HEK293 (cell line): ENCODE measurements around the gene FSHR.

Experiments used
- CTCF ChIA-PET: fragments of 350-600 bp; formaldehyde crosslinking; extraction: SDS; loops from one replicate; lab custom pipeline; 2021; ENCODE audit warnings: antibody characterized with exemption; lab: Yijun Ruan, JAX
- POLR2A ChIA-PET: fragments of 300-600 bp; formaldehyde crosslinking; extraction: SDS; loops from one replicate; lab custom pipeline; 2020; ENCODE audit warnings: antibody characterized with exemption, inconsistent platforms; lab: Yijun Ruan, JAX
- H3K27ac ChIP-seq: fragments of 200-500 bp; sonication (Bioruptor generic); 2 replicates; pipeline ENCODE4 v1.5.1; 2014; ENCODE audit warnings: low read depth, low read length, control low read depth, inconsistent platforms; ENCODE audit errors: extremely low read depth
- H3K36me3 ChIP-seq, 2 experiments: fragments of 200-500 bp in 1 of 2; sonication (Bioruptor generic) in 1 of 2; 1 replicate in 1 of 2; 2 replicates in 1 of 2; pipeline ENCODE4 v1.5.1; 2014 to 2017; ENCODE audit warnings: inconsistent platforms in 2 of 2, low read length in 2 of 2; ENCODE audit not compliant: control insufficient read depth in 2 of 2, insufficient read depth in 1 of 2
- H3K4me1 ChIP-seq: fragments of 200-500 bp; sonication (Bioruptor generic); 2 replicates; pipeline ENCODE4 v1.5.1; 2014; ENCODE audit warnings: mild to moderate bottlenecking, low read length, inconsistent platforms; ENCODE audit not compliant: control insufficient read depth, insufficient read depth
- H3K4me3 ChIP-seq: 2 replicates; pipeline ENCODE4 v1.5.1; 2011; ENCODE audit warnings: low read depth, mild to moderate bottlenecking, control low read depth, low read length, moderate library complexity
- H3K9me3 ChIP-seq: fragments of 200-500 bp; sonication (Bioruptor generic); 2 replicates; pipeline ENCODE4 v1.5.1; 2014; ENCODE audit warnings: low read depth, low read length, inconsistent platforms; ENCODE audit not compliant: control insufficient read depth, insufficient read depth
- BCL11A ChIP-seq: fragments of 450-650 bp; formaldehyde crosslinking; IDR thresholded peaks from 2 replicates; pipeline ENCODE4 v1.5.1; 2016; ENCODE audit warnings: low read depth, missing biosample characterization, missing genetic modification characterization
- MYNN ChIP-seq: fragments of 450-650 bp; formaldehyde crosslinking; IDR thresholded peaks from 2 replicates; pipeline ENCODE4 v1.5.1; 2016; ENCODE audit warnings: missing biosample characterization, missing genetic modification characterization, borderline replicate concordance
- PRDM10 ChIP-seq: fragments of 450-650 bp; formaldehyde crosslinking; IDR thresholded peaks from 2 replicates; pipeline ENCODE4 v1.5.1; 2016; ENCODE audit warnings: missing biosample characterization, missing genetic modification characterization
- RBAK ChIP-seq: fragments of 450-650 bp; formaldehyde crosslinking; IDR thresholded peaks from 2 replicates; pipeline ENCODE4 v1.5.1; 2016; ENCODE audit warnings: missing biosample characterization, missing genetic modification characterization
- REPIN1 ChIP-seq: fragments of 450-650 bp; formaldehyde crosslinking; IDR thresholded peaks from 2 replicates; pipeline ENCODE4 v1.5.1; 2017; ENCODE audit warnings: missing biosample characterization, missing genetic modification characterization, low read depth
- YY2 ChIP-seq: fragments of 450-650 bp; formaldehyde crosslinking; IDR thresholded peaks from 2 replicates; pipeline ENCODE4 v1.5.1; 2016; ENCODE audit warnings: missing biosample characterization, missing genetic modification characterization
- ZEB2 ChIP-seq: fragments of 450-650 bp; formaldehyde crosslinking; IDR thresholded peaks from 2 replicates; pipeline ENCODE4 v1.5.1; 2016; ENCODE audit warnings: missing biosample characterization, missing genetic modification characterization
- ZFHX2 ChIP-seq: fragments of 450-650 bp; formaldehyde crosslinking; conservative IDR thresholded peaks from 2 replicates; pipeline ENCODE4 v1.5.1; 2016; ENCODE audit warnings: missing biosample characterization, missing genetic modification characterization
- ZNF16 ChIP-seq: fragments of 450-650 bp; formaldehyde crosslinking; IDR thresholded peaks from 2 replicates; pipeline ENCODE4 v1.5.1; 2016; ENCODE audit warnings: low read depth, missing biosample characterization, missing genetic modification characterization
- ZNF2 ChIP-seq: fragments of 450-650 bp; formaldehyde crosslinking; IDR thresholded peaks from 2 replicates; pipeline ENCODE4 v1.5.1; 2016; ENCODE audit warnings: missing biosample characterization, missing genetic modification characterization
- ZNF221 ChIP-seq: fragments of 450-650 bp; formaldehyde crosslinking; IDR thresholded peaks from 2 replicates; pipeline ENCODE4 v1.5.1; 2017; ENCODE audit warnings: missing biosample characterization, missing genetic modification characterization, borderline replicate concordance
- ZNF248 ChIP-seq: fragments of 450-650 bp; formaldehyde crosslinking; IDR thresholded peaks from 2 replicates; pipeline ENCODE4 v1.5.1; 2017; ENCODE audit warnings: missing biosample characterization, missing genetic modification characterization
- ZNF280D ChIP-seq: fragments of 450-650 bp; formaldehyde crosslinking; IDR thresholded peaks from 2 replicates; pipeline ENCODE4 v1.5.1; 2016; ENCODE audit warnings: missing biosample characterization, missing genetic modification characterization
- ZNF473 ChIP-seq: fragments of 450-650 bp; formaldehyde crosslinking; IDR thresholded peaks from 2 replicates; pipeline ENCODE4 v1.5.1; 2017; ENCODE audit warnings: missing biosample characterization, missing genetic modification characterization
- ZNF544 ChIP-seq: fragments of 450-650 bp; formaldehyde crosslinking; IDR thresholded peaks from 2 replicates; pipeline ENCODE4 v1.5.0; 2017; ENCODE audit warnings: missing biosample characterization, missing genetic modification characterization
- ZNF548 ChIP-seq: fragments of 450-650 bp; formaldehyde crosslinking; IDR thresholded peaks from 2 replicates; pipeline ENCODE4 v1.5.1; 2016; ENCODE audit warnings: missing biosample characterization, missing genetic modification characterization
- ZNF580 ChIP-seq: fragments of 450-650 bp; formaldehyde crosslinking; IDR thresholded peaks from 2 replicates; pipeline ENCODE4 v1.5.1; 2016; ENCODE audit warnings: missing biosample characterization, missing genetic modification characterization
- ZNF585B ChIP-seq: fragments of 450-650 bp; formaldehyde crosslinking; IDR thresholded peaks from 2 replicates; pipeline ENCODE4 v1.5.1; 2016; ENCODE audit warnings: missing biosample characterization, missing genetic modification characterization
- ZNF600 ChIP-seq: fragments of 450-650 bp; formaldehyde crosslinking; IDR thresholded peaks from 2 replicates; pipeline ENCODE4 v1.5.1; 2016; ENCODE audit warnings: missing biosample characterization, missing genetic modification characterization
- ZNF658 ChIP-seq: fragments of 450-650 bp; formaldehyde crosslinking; IDR thresholded peaks from 2 replicates; pipeline ENCODE4; 2016; ENCODE audit warnings: missing biosample characterization, missing genetic modification characterization
- ZNF677 ChIP-seq: fragments of 450-650 bp; IDR thresholded peaks from 2 replicates; pipeline ENCODE4 v1.5.0; 2018; ENCODE audit warnings: missing biosample characterization, mild to moderate bottlenecking, missing genetic modification characterization, moderate library complexity
- ZNF747 ChIP-seq: fragments of 450-650 bp; formaldehyde crosslinking; IDR thresholded peaks from 2 replicates; pipeline ENCODE4 v1.5.1; 2016; ENCODE audit warnings: missing biosample characterization, missing genetic modification characterization
- ZNF843 ChIP-seq: fragments of 450-650 bp; formaldehyde crosslinking; IDR thresholded peaks from 2 replicates; pipeline ENCODE4 v1.5.1; 2016; ENCODE audit warnings: missing biosample characterization, missing genetic modification characterization
- ZSCAN18 ChIP-seq: fragments of 450-650 bp; formaldehyde crosslinking; IDR thresholded peaks from 2 replicates; pipeline ENCODE4 v1.5.1; 2016; ENCODE audit warnings: missing biosample characterization, missing genetic modification characterization

The FSHR gene

GRCh38 chr2:49175831-49176230 is 21.5 kb upstream of the FSHR start:
- no peak for TF ChIP-seq ZFHX2 (tag by site-specific recombination)
- TF ChIP-seq ZNF544, result no peak
- no peak for TF ChIP-seq ZNF221 (tag by site-specific recombination)
- TF ChIP-seq REPIN1, result no peak
- TF ChIP-seq MYNN (tag by site-specific recombination), result no peak
- no peak for TF ChIP-seq ZNF280D
- TF ChIP-seq ZNF600 (tag by site-specific recombination), result no peak
- TF ChIP-seq BCL11A, result no peak
- no peak for TF ChIP-seq ZNF580 (tag by site-specific recombination)
- TF ChIP-seq ZNF747 (tag by site-specific recombination), result no peak
- no peak for TF ChIP-seq RBAK (tag by site-specific recombination)
- no peak for TF ChIP-seq ZNF677 (tag by site-specific recombination)
- TF ChIP-seq ZNF658 (tag by site-specific recombination), result no peak
- TF ChIP-seq ZSCAN18 (tag by site-specific recombination), result no peak
- no peak for TF ChIP-seq ZEB2 (tag by site-specific recombination)
- no peak for TF ChIP-seq ZNF473 (tag by site-specific recombination)
- no peak for TF ChIP-seq PRDM10 (tag by site-specific recombination)
- TF ChIP-seq YY2 (tag by site-specific recombination), result no peak
- TF ChIP-seq ZNF843, result no peak
- Histone ChIP-seq H3K4me3 (no peak overlapping the region), H3K9me3 (no peaks in the 10 kb centered on the region), H3K27ac (no peak overlapping the region), H3K4me1 (no peaks in the 10 kb centered on the region), H3K36me3 (no peaks in the 10 kb centered on the region)
- CTCF ChIA-PET, result interaction anchor here (0.6 kb wide), 1 partner anchor 8 kb away, joined by 3 read pairs; no protein-coding TSS in a partner anchor
- POLR2A ChIA-PET, result no interaction called here

GRCh38 chr2:49174750-49175149 is 20.4 kb upstream of the FSHR start:
- H3K4me3 ChIP-seq, result no peak overlapping the region
- no peaks in the 10 kb centered on the region for H3K9me3 ChIP-seq
- H3K36me3 ChIP-seq, result no peaks in the 10 kb centered on the region
- ChIA-PET CTCF (no interaction called here), POLR2A (no interaction called here)
- no peak overlapping the region for H3K27ac ChIP-seq
- H3K4me1 ChIP-seq, result no peaks in the 10 kb centered on the region
- TF ChIP-seq ZNF548 (tag by site-specific recombination) (no peak), ZNF2 (tag by site-specific recombination) (no peak), ZNF585B (no peak), ZNF248 (tag by site-specific recombination) (no peak), ZNF16 (tag by site-specific recombination) (no peak)
